Measurements from ENCODE around the gene LIFR.
A peak's percentile ranks its signal among the peaks of the same experiment; 100 is the strongest.

LIFR gene

DNA sequence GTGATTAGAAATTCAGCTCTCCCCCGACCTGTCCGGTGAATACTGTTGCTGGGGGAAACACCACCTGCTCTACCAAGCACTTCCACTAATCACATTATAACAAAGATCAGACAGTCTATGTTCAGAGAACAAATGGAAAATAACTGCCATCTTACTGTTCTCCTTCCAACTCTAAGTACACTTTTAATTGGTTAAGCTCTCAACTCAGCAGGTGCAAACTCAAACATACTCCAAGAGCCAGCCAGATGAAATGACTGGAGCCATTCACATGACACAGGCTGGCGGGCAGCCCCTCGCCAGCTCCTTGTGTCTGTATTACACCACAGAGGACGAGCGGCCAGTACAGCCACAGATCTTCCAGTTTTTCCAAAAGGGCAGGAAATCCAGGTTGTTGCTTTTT, 16.1 kb downstream of the LIFR start:
- TF ChIP-seq, protein P1, sequence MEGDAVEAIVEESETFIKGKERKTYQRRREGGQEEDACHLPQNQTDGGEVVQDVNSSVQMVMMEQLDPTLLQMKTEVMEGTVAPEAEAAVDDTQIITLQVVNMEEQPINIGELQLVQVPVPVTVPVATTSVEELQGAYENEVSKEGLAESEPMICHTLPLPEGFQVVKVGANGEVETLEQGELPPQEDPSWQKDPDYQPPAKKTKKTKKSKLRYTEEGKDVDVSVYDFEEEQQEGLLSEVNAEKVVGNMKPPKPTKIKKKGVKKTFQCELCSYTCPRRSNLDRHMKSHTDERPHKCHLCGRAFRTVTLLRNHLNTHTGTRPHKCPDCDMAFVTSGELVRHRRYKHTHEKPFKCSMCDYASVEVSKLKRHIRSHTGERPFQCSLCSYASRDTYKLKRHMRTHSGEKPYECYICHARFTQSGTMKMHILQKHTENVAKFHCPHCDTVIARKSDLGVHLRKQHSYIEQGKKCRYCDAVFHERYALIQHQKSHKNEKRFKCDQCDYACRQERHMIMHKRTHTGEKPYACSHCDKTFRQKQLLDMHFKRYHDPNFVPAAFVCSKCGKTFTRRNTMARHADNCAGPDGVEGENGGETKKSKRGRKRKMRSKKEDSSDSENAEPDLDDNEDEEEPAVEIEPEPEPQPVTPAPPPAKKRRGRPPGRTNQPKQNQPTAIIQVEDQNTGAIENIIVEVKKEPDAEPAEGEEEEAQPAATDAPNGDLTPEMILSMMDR (IDR thresholded peaks at IDR 0.05; ENCODE audit: low read depth, low read length), result no peak
- H3K36me3 ChIP-seq, result no peaks in the 10 kb centered on the region
- peak; percentile 56 for DNase-seq
- no peak overlapping the region for H3K4me3 ChIP-seq (ENCODE audit: low read depth, low read length)
- H3K4me1 ChIP-seq, result peaks cover 22% of the 10 kb centered on the region
- H3K9me3 ChIP-seq, result no peaks in the 10 kb centered on the region
- H3K27me3 ChIP-seq, result no peaks in the 10 kb centered on the region

DNA sequence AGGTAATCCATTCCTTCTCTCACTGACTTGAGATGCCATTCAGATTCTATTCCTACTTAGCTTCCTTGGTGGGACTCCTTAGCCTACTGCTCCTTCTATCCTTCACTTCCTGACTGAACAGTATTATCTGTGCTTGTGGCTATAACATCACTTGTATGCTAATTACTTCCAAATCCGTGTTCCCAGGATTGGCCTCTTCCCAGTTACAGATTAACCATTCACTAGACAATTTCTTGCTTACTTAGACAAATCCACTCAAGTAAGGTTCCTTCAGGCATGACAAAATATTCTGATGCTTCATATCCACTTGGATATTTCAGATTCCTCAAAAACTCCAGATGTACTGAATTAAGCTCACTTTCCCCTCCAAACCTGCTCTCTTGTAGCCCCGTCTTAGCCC, 18.3 kb downstream of the LIFR start:
- Histone ChIP-seq H3K9me3 (no peaks in the 10 kb centered on the region), H3K36me3 (no peaks in the 10 kb centered on the region), H3K4me3 (ENCODE audit: low read depth, low read length) (no peak overlapping the region), H3K4me1 (peaks cover 41% of the 10 kb centered on the region), H3K27me3 (no peaks in the 10 kb centered on the region)
- TF ChIP-seq, protein P1 (IDR thresholded peaks at IDR 0.05; ENCODE audit: low read depth, low read length), result no peak
- no peak for DNase-seq

DNA sequence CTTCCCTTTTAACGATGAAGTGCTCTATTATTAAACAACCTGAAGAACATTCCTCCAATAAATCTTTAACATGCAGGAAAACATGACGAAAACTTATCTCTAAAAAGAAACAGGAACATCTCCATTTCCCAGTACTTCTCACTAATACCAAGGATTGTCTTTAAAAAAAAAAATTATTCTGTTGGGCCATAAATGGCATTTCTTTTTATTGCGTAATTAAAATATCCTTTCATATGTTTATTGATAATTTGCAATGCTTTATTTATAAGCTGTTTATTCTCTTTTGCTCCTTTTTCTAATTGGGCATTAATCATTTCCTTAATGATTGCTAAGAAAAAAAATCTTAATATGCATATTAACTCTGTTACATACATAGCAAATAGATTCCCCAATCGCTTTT, 18.9 kb downstream of the LIFR start:
- TF ChIP-seq, protein P1 (IDR thresholded peaks at IDR 0.05; ENCODE audit: low read depth, low read length), result no peak
- H3K36me3 ChIP-seq, result no peaks in the 10 kb centered on the region
- no peak for DNase-seq
- H3K4me1 ChIP-seq, result peaks cover 48% of the 10 kb centered on the region
- no peak overlapping the region for H3K4me3 ChIP-seq (ENCODE audit: low read depth, low read length)
- H3K9me3 ChIP-seq, result no peaks in the 10 kb centered on the region
- H3K27me3 ChIP-seq, result no peaks in the 10 kb centered on the region

DNA sequence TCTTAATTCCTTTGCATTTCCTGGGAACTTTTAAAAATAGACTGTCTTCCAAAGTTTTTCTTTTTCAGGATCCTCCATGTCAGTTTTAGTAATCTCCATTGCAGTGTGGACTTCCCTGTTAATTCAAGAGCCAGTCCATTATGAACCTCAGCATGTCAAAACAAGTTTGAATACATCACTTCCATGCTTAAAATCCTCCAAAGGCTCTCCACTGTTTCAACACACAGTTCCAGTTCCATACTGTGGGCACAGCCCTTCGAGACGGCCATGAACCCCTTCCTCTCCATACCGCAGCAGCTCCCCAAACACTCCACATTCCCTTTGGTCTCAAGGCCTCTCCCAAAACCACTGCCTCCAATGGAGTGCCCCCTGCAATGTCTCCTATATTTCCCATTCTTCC, 19.5 kb downstream of the LIFR start:
- DNase-seq, result no peak
- TF ChIP-seq, protein P1 (IDR thresholded peaks at IDR 0.05; ENCODE audit: low read depth, low read length), result no peak
- H3K36me3 ChIP-seq, result no peaks in the 10 kb centered on the region
- H3K27me3 ChIP-seq, result no peaks in the 10 kb centered on the region
- H3K4me1 ChIP-seq, result peaks cover 48% of the 10 kb centered on the region
- no peak overlapping the region for H3K4me3 ChIP-seq (ENCODE audit: low read depth, low read length)
- no peaks in the 10 kb centered on the region for H3K9me3 ChIP-seq

DNA sequence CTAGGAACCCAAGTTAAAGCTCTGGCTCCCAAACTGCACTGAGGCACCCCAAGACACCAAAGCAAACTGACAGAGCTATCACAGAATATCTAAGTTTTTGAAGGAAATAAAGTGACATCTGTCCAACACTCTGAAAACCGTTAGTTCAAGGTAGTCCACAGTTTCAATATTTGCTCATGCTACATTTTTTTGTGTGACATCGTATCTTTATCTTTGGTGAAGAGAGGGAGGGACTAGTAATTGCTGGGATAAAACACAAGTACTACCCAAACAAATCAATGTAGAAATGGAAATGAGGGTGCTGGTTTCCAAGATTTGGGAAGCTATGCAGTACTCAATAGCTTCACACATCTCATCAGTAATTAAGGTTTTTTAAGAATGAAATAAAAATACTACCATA, 20.6 kb downstream of the LIFR start:
- TF ChIP-seq, protein P1 (IDR thresholded peaks at IDR 0.05; ENCODE audit: low read depth, low read length), result no peak
- peaks cover 44% of the 10 kb centered on the region for H3K4me1 ChIP-seq
- H3K4me3 ChIP-seq (ENCODE audit: low read depth, low read length), result no peak overlapping the region

DNA sequence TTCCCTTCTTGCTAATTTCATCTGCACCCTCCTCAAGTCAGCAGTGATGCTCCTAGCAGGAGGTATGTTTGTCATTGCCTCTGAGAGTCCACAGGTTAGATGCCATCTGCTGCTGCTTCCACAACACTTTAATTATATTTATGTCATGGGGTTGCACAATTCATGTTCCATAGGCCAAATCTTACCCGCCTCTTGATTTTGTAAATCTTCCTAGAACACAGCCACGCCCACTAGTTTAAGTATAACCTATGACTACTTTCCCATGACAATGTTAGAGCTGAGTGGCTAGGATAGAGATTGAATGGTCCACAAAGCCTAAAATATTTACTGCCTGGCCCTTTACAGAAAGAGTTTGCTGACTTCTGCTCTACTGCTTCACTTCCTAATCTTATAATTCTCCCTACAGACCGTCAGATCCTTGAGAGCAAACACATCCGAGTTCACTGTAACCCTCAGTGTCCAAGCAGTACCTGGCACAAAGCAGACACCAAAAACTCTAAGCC, 21.1 kb downstream of the LIFR start:
- peaks cover 47% of the 10 kb centered on the region for H3K4me1 ChIP-seq
- no peak overlapping the region for H3K4me3 ChIP-seq (ENCODE audit: low read depth, low read length)
- no peaks in the 10 kb centered on the region for H3K36me3 ChIP-seq
- TF ChIP-seq, protein P1 (IDR thresholded peaks at IDR 0.05; ENCODE audit: low read depth, low read length), result no peak
- H3K9me3 ChIP-seq, result no peaks in the 10 kb centered on the region
- DNase-seq, result no peak
- H3K27me3 ChIP-seq, result no peaks in the 10 kb centered on the region

More for the DNA sequence above, 20.6 kb downstream of the LIFR start:
- DNase-seq, result no peak
- H3K9me3 ChIP-seq, result no peaks in the 10 kb centered on the region
- no peaks in the 10 kb centered on the region for H3K36me3 ChIP-seq
- H3K27me3 ChIP-seq, result no peaks in the 10 kb centered on the region

Data from BE2C (cell line).